Neural crest cell (in vitro differentiated cells): Measurements from ENCODE around the gene STIP1. TPM values are rescaled to one million over a fixed set of nuclear protein-coding genes. Genes with fewer than 3 reads are reported as not detected.

ENCODE experiments used
- DNase-seq: peaks from one replicate; pipeline ENCODE4 v3.0.0; 2021; ENCODE audit warnings: low read depth, mixed read lengths, low spot score
- H3K27ac Mint-ChIP-seq: one replicate; pipeline ENCODE4 v1.8.0; 2021; ENCODE audit warnings: mild to moderate bottlenecking, mixed read lengths; ENCODE audit not compliant: unreplicated experiment
- H3K27me3 Mint-ChIP-seq: 2 replicates; pipeline ENCODE4 v1.8.0; 2021; ENCODE audit warnings: low read depth, mild to moderate bottlenecking, mixed read lengths
- H3K36me3 Mint-ChIP-seq: 2 replicates; pipeline ENCODE4 v1.8.0; 2021; ENCODE audit warnings: low read depth, mild to moderate bottlenecking, mixed read lengths
- H3K4me1 Mint-ChIP-seq: 2 replicates; pipeline ENCODE4 v1.8.0; 2021; ENCODE audit warnings: mixed read lengths
- H3K4me3 Mint-ChIP-seq: one replicate; pipeline ENCODE4 v1.8.0; 2021; ENCODE audit warnings: mild to moderate bottlenecking, mixed read lengths
- H3K9me3 Mint-ChIP-seq: 2 replicates; pipeline ENCODE4 v1.8.0; 2021; ENCODE audit warnings: mixed read lengths
- CTCF ChIP-seq: fragments of 200-600 bp; sonication (generic); conservative IDR thresholded peaks from 2 replicates; pipeline ENCODE4 v1.5.0; 2021; ENCODE audit warnings: antibody characterized with exemption, mild to moderate bottlenecking
- total RNA-seq: library from RNA; stranded (reverse); gene quantifications from 2 replicates; pipeline ENCODE4 v1.2.1, GENCODE V29; 2021

STIP1 gene
- total RNA-seq, 1 donor from 2014 or later, result 296 TPM

- DNase-seq, result peak; percentile 49
- Mint-ChIP-seq H3K4me3 (peak overlapping the region; percentile 33), H3K36me3 (peaks cover 18% of the 10 kb centered on the region), H3K9me3 (no peaks in the 10 kb centered on the region), H3K27me3 (no peaks in the 10 kb centered on the region), H3K4me1 (peaks cover 9% of the 10 kb centered on the region), H3K27ac (no peak overlapping the region)
- TF ChIP-seq CTCF, result peak; percentile 60
Measured at GRCh38 chr11:64204464-64204989, 18.6 kb downstream of the STIP1 start.

- Mint-ChIP-seq H3K27me3 (no peaks in the 10 kb centered on the region), H3K27ac (peak within 1 kb of the TSS; percentile 35), H3K36me3 (peaks cover 11% of the 10 kb centered on the region), H3K4me3 (no peak within 1 kb of the TSS), H3K9me3 (no peaks in the 10 kb centered on the region), H3K4me1 (peaks cover 9% of the 10 kb centered on the region)
- DNase-seq, result no peak
- TF ChIP-seq CTCF, result no peak
Measured at GRCh38 chr11:64206457-64207255, 20.7 kb downstream of the STIP1 start, which contains the start of gene FERMT3. Gene FERMT3 (plus strand): TSS chr11:64206721. CDS start chr11:64207365, 644 bp downstream.

GRCh38 chr11:64207256-64208085 is 21.5 kb downstream of the STIP1 start:
- Mint-ChIP-seq H3K9me3 (no peaks in the 10 kb centered on the region), H3K36me3 (peaks cover 11% of the 10 kb centered on the region), H3K4me3 (no peak overlapping the region), H3K27ac (peak overlapping the region; percentile 27), H3K4me1 (peaks cover 9% of the 10 kb centered on the region), H3K27me3 (no peaks in the 10 kb centered on the region)
- DNase-seq, result no peak
- TF ChIP-seq CTCF, result no peak

GRCh38 chr11:64208086-64208795 is 22.3 kb downstream of the STIP1 start:
- H3K4me3 Mint-ChIP-seq, result peak overlapping the region; percentile 66
- H3K27me3 Mint-ChIP-seq, result no peaks in the 10 kb centered on the region
- DNase-seq, result no peak

More at GRCh38 chr11:64208086-64208795, 22.3 kb downstream of the STIP1 start:
- no peak for TF ChIP-seq CTCF
- Mint-ChIP-seq H3K4me1 (peaks cover 9% of the 10 kb centered on the region), H3K9me3 (no peaks in the 10 kb centered on the region), H3K27ac (peak overlapping the region; percentile 50), H3K36me3 (peaks cover 10% of the 10 kb centered on the region)
